ENCODE results near the gene CCDC188. TPM values are rescaled to one million over a fixed set of nuclear protein-coding genes. Genes with fewer than 3 reads are reported as not detected.

CCDC188 gene
- total RNA-seq, 1 experiment from 2014 or later: not detected

- DNase-seq (no peak), ATAC-seq (no peak)
- no peaks in the 10 kb centered on the region for H3F3A ChIP-seq (ENCODE audit: low read length, unreplicated experiment)
- no peak overlapping the region for H2AFZ ChIP-seq (ENCODE audit: low read length)
- no peaks in the 10 kb centered on the region for H3K9me3 ChIP-seq (ENCODE audit: low read length)
- H4K20me1 ChIP-seq (ENCODE audit: low read length): no peaks in the 10 kb centered on the region
- CTCF ChIA-PET: no interaction called here
- H3K4me3 ChIP-seq (ENCODE audit: low read length): no peak overlapping the region
- H3K27me3 ChIP-seq (ENCODE audit: low read length): no peaks in the 10 kb centered on the region
- intact Hi-C loops (cut with micrococcal nuclease): no loop called here
- peaks cover 40% of the 10 kb centered on the region for H3K79me2 ChIP-seq (ENCODE audit: low read length)
- no peak overlapping the region for H3K4me2 ChIP-seq (ENCODE audit: low read length)
- TF ChIP-seq EZH2 (IDR thresholded peaks at IDR 0.05; ENCODE audit: low read length, unreplicated experiment) (no peak), CTCF (conservative IDR thresholded peaks at IDR 0.05; ENCODE audit: low read depth, low read length) (no peak), EZH2phosphoT487 (IDR thresholded peaks at IDR 0.05; ENCODE audit: borderline replicate concordance, low read length) (no peak)
- no TSS peak for BruUV-seq (replicated peaks)
- no peak overlapping the region for H3K9ac ChIP-seq (ENCODE audit: low read length)
- H3K9me2 ChIP-seq (replicated peaks; ENCODE audit: low read length): no peaks in the 10 kb centered on the region
- H3K4me1 ChIP-seq (ENCODE audit: insufficient read depth, low read length): peaks cover 5% of the 10 kb centered on the region
- no peak overlapping the region for H3K27ac ChIP-seq (ENCODE audit: low read length)
- H3K36me3 ChIP-seq (ENCODE audit: low read depth, low read length): peaks cover 14% of the 10 kb centered on the region
- POLR2A ChIA-PET (ENCODE audit: unreplicated experiment): no interaction called here
These were observed 26.6 kb downstream of the CCDC188 start for GRCh38 chr22:20124083-20124787.

GRCh38 chr22:20123366-20124082 is 27.3 kb downstream of the CCDC188 start:
- H3K9me2 ChIP-seq (replicated peaks; ENCODE audit: low read length): no peaks in the 10 kb centered on the region
- ChIA-PET CTCF (no interaction called here), POLR2A (ENCODE audit: unreplicated experiment) (no interaction called here)
- no TSS peak for BruUV-seq (replicated peaks)
- no peaks in the 10 kb centered on the region for H3K27me3 ChIP-seq (ENCODE audit: low read length)
- H3K79me2 ChIP-seq (ENCODE audit: low read length): peaks cover 47% of the 10 kb centered on the region
- no peak for TF ChIP-seq CTCF (conservative IDR thresholded peaks at IDR 0.05; ENCODE audit: low read depth, low read length)
- TF ChIP-seq EZH2phosphoT487 (IDR thresholded peaks at IDR 0.05; ENCODE audit: borderline replicate concordance, low read length): no peak
- no peak for TF ChIP-seq EZH2 (IDR thresholded peaks at IDR 0.05; ENCODE audit: low read length, unreplicated experiment)
- no peak overlapping the region for H3K4me2 ChIP-seq (ENCODE audit: low read length)
- no peak overlapping the region for H3K27ac ChIP-seq (ENCODE audit: low read length)
- no peak for ATAC-seq
- H3K9ac ChIP-seq (ENCODE audit: low read length): no peak overlapping the region
- no peak overlapping the region for H3K4me3 ChIP-seq (ENCODE audit: low read length)
- DNase-seq: no peak
- H3K36me3 ChIP-seq (ENCODE audit: low read depth, low read length): peaks cover 14% of the 10 kb centered on the region
- no peaks in the 10 kb centered on the region for H3K9me3 ChIP-seq (ENCODE audit: low read length)
- H3K4me1 ChIP-seq (ENCODE audit: insufficient read depth, low read length): peaks cover 12% of the 10 kb centered on the region
- no peaks in the 10 kb centered on the region for H3F3A ChIP-seq (ENCODE audit: low read length, unreplicated experiment)
- no peaks in the 10 kb centered on the region for H4K20me1 ChIP-seq (ENCODE audit: low read length)
- H2AFZ ChIP-seq (ENCODE audit: low read length): no peak overlapping the region
- intact Hi-C loops (cut with micrococcal nuclease): no loop called here

- intact Hi-C loops (cut with micrococcal nuclease): no loop called here
- no peak overlapping the region for H3K27ac ChIP-seq (ENCODE audit: low read length)
- no TSS peak for BruUV-seq (replicated peaks)
- no peaks in the 10 kb centered on the region for H3K9me3 ChIP-seq (ENCODE audit: low read length)
- ATAC-seq (no peak), DNase-seq (no peak)
- H3K4me3 ChIP-seq (ENCODE audit: low read length): no peak overlapping the region
- H3K9ac ChIP-seq (ENCODE audit: low read length): no peak overlapping the region
- H3K36me3 ChIP-seq (ENCODE audit: low read depth, low read length): peaks cover 14% of the 10 kb centered on the region
- no peaks in the 10 kb centered on the region for H3K9me2 ChIP-seq (replicated peaks; ENCODE audit: low read length)
- ChIA-PET POLR2A (ENCODE audit: unreplicated experiment) (no interaction called here), CTCF (no interaction called here)
- no peak overlapping the region for H2AFZ ChIP-seq (ENCODE audit: low read length)
- no peaks in the 10 kb centered on the region for H4K20me1 ChIP-seq (ENCODE audit: low read length)
- H3K4me1 ChIP-seq (ENCODE audit: insufficient read depth, low read length): peaks cover 13% of the 10 kb centered on the region
- H3K27me3 ChIP-seq (ENCODE audit: low read length): no peaks in the 10 kb centered on the region
- no peak overlapping the region for H3K4me2 ChIP-seq (ENCODE audit: low read length)
- no peaks in the 10 kb centered on the region for H3F3A ChIP-seq (ENCODE audit: low read length, unreplicated experiment)
- H3K79me2 ChIP-seq (ENCODE audit: low read length): peaks cover 58% of the 10 kb centered on the region
- no peak for TF ChIP-seq EZH2phosphoT487 (IDR thresholded peaks at IDR 0.05; ENCODE audit: borderline replicate concordance, low read length)
- no peak for TF ChIP-seq CTCF (conservative IDR thresholded peaks at IDR 0.05; ENCODE audit: low read depth, low read length)
- TF ChIP-seq EZH2 (IDR thresholded peaks at IDR 0.05; ENCODE audit: low read length, unreplicated experiment): no peak
These were observed 28.9 kb downstream of the CCDC188 start for GRCh38 chr22:20121856-20122415.

Data from PC-3 (cell line).